ENCODE measurements around the gene MPP7.

MPP7 gene

DNA sequence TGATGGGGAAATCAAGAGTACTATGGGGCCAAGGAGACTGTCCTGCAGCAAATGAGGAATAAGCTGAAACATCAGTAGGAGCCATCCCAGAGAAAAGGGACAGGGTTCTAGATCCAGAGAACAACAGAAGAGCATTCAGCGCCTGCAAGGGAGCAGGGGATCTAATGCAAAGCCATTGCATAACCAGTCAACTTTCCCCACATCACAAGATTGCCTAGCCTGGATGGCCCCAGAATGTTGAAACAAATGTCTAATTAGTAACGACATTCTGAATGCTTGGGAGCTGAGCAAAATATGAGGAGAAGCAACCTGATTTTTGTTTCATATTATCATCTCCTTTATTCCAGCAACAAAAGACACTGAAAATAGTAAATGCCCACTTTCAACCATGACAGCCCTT lies 2.7 kb upstream of the MPP7 start:
- DNase-seq (ENCODE audit: low spot score), result no peak

DNA sequence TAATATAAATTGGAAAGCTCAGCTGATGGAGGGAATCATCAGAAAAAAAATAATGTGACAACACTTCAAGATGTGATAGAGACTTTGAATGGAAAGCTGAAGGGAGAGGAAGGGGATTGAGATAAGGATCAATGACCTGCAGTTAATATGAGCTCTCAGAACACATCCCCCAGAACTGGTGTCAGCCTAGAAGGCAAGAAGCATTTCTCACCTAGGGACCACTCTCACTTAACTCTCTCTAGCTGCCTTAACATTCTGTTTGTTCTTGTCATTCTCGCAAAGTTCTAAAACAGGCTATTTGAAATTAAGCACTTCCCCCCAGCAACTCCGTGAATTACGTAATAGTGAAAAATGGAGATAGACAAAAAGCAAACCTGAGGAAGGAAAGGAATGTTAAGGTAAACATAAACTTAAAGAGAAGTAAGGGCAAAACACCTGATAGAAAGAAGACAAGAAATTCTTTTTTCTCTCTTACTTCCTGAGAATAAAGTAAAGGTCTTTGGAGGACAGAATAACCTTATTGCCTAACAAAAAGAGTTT lies 1.2 kb upstream of the MPP7 start:
- no peak for DNase-seq (ENCODE audit: low spot score)

DNA sequence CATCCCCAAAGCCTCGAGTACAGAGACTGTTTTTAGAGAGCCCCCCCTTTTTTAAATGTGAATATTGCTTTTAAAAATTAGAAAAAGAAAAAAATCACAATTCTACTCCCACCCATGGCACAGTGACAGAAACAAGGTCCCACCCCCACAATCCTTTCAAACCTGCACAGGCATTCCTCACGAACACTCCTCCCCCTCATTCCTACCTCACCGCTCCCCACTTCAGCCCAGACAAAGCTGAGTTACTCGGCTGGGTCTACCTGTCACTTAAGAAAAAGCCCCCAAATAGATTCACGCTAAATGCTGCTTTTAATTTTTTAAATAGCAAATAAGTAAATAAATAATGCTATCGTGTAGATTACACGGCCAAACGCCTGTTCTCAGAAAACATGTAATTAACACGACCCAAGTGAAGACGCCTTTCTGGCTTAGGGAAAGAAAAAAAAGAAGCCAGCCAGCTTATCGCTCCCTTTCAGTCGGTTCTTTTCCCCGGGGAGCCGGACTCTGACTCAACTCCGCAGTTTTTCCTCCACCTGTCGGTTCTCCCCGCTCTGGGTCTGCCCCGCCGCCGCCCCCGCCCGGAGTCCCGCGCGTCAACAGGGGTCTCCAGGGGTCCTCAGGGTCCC lies 739 bp downstream of the MPP7 start:
- DNase-seq (ENCODE audit: low spot score), result no peak

DNA sequence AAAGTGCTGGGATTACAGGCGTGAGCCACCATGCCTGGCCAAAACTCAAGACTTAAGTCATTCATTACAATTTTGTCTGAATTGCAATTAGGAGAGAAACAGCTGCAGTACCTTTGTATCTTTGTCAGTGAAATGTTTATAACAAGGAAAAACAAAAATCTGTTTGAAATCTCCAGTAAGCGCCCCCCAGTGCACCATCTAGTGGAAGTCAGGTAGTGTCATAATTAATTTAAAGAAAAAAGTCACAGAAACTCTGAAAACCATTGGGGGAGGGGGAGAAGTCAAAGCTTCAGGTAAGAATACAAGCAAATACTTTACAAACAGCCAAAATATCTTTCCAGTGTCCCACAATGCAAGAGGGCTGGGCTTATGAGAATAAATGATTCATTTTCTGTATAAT lies 2.8 kb downstream of the MPP7 start:
- DNase-seq (ENCODE audit: low spot score), result no peak

DNA sequence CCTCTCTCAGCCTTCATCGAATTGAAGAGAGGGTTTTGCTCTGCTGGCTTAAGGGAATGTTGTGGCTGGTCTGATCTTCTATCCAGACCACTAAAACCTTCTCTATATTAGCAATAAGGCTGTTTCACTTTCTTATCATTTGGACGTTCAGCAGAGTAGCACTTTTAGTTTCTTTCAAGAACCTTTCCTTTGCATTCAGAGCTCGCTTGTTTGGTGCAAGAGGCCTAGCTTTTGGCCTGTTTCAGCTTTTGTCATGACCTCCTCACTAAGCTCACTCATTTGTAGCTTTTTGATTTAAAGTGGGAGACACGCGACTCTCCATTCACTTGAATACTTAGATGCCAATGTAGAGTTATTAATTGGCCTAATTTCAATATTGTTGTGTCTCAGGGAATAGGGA lies 3.9 kb downstream of the MPP7 start:
- no peak for DNase-seq (ENCODE audit: low spot score)

DNA sequence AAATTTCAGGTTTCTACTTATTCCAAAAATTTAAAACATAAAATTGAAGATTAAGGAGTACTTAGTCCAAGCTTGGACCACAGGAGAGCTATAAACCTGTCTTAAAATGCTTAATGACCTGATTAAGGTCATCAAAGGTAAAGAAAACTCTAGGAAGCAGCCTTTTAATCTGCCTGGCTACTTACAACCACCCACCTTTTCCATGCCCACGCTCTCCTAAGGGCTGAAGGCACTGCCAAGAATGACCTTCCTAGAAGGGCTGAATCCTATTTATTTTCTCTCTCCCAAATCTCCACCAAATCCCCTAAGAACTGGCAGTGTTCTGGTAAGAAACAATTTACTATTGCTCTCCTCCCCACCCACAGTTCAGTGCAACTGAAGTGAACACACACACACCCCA lies 6.8 kb downstream of the MPP7 start:
- DNase-seq (ENCODE audit: low spot score), result no peak

DNA sequence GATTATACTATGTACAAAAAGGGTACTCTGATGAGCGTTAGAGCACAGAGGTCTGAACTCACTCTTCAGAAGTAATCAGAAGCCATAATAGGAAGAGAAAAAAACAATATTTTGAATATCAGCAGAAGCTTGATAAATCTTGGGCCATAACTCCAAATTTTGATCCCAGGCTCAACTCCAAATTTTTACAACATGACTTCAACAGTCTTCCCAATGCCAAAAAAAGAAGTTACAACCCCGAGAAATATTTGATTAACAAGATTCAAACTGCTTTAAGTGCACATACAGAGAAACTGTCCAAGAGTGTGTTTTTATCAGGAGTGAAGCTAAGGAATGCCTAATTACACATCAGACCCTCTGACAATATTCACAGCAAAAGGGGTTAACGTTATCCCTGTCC lies 7.5 kb downstream of the MPP7 start:
- no peak for DNase-seq (ENCODE audit: low spot score)

DNA sequence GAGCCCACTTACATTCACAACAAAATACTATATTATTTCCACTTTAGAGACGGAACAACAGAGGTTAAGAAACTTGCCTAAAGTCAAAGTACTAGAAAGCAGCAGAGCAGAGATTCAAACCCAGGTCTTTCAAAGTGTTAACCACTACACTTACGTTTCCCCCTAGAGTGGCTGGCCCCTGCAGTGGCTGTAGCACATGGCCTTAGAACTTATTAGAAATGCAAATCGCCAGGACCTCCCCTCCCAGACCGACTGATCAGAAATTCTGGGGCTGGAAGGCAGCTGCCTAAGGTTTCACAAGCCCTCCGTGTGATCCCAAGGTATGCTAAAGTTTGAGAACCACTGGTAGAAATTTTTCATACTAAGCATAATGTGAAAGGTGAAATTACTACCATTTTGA lies 8.1 kb downstream of the MPP7 start:
- no peak for DNase-seq (ENCODE audit: low spot score)

DNA sequence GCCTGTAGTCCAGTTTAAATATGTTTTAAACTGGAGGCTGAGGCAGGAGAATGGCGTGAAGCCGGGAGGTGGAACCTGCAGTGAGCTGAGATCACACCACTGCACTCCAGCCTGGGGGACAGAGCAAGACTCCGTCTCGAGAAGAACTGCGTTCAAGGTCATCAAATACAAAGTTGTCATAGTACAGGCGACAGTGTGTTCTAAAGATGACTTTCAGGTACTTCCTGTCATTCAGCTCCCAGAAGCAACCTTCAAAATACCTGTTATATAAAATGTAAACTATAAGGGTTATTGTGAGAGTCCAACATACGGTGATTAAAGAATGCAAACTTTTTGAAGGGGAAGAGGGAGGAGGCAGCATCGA lies 8.7 kb downstream of the MPP7 start:
- DNase-seq (ENCODE audit: low spot score), result no peak

DNA sequence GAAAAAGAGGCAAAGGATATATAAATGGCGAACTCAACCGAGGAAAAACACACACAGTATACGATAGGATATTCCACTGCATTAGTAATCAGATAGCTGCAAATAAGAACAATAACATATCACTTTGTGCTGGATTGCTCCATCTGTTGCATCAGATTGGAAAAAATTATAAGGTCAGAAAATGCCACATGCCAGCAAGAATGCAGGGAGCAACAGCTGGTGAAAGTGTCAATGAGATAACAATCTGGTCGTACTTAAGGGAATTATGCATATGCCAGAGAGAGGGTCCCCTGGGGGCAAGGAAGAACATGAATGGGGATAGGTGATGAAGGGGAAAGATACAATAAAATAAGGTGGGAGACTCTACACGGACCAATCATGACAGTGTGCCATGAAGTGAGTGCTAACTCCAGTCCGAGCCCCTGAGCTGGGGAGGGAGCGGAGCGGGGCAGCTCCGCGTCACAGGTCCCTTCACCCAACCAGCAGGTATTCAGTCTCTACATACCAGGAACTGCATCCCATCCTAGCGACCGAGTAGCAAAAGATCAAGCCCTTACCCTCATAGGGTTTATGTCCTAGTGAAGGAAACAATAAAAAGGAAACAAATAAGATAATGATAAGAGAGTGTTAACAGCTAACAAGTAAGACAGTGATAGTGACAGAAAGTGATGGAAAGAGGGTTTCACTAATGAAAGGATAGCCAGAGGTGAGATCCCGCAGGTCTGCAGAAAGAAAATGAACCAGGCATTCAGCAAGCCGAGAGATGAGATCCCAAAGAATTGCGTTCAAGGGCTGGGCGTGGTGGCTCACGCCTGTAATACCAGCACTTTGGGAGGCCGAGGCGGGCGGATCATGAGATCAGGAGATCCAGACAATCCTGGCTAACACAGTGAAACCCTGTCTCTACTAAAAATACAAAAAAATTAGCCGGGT lies 9.4 kb downstream of the MPP7 start:
- DNase-seq (ENCODE audit: low spot score), result no peak

DNA sequence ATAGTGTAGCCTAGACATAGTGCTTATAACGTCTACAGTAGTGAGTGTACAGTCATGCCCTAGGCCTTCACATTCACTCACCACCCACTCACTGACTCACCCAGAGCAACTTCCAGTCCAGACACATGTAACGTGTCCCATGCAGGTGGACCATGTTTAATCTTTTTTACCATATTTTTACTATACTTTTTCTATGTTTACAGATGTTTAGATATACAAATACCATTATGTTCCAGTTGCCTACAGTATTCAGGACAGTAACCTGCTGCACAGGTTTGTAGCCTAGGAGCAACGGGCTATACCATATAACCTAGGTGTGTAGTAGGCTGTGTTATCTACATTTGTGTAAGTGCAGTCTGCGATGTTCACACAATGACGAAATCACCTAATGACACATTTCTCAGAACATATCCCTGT lies 11.0 kb downstream of the MPP7 start:
- DNase-seq (ENCODE audit: low spot score), result peak; percentile 67

DNA sequence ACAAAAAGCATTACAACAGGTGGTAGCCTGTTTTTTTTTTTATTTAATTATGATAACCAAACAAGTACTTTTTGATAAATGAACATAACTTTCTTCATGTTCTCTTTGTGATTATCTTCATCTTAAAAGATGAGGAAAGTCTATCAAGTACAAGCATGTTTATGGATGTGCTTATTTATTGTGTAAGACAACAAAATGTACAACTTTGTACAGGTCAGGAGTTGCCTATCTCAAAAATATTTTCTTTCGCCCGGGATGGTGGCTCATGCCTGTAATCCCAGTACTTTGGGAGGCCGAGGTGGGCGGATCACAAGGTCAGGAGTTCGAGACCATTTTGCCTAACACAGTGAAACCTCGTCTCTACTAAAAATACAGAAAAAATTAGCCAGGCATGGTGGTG lies 17.0 kb downstream of the MPP7 start:
- no peak for DNase-seq (ENCODE audit: low spot score)

DNA sequence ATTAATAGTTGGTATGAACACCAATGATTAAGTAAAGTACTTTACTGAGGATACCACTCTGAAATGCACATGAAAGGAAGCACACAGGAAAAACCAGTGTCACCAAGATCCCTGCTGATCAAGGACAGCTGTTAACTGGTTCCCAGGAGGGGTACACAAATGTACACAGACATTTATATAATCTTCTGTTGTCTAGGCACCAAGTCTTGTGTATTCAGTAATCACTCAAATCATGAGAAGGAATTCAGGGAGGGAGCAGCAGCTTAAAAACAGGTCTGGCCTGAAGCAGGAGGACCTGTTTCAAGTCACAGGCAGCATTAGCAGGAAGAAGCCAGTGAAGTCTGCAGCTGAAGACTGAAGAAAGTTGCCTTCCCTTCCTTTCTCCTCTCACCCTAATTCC lies 18.7 kb downstream of the MPP7 start:
- DNase-seq (ENCODE audit: low spot score), result no peak

DNA sequence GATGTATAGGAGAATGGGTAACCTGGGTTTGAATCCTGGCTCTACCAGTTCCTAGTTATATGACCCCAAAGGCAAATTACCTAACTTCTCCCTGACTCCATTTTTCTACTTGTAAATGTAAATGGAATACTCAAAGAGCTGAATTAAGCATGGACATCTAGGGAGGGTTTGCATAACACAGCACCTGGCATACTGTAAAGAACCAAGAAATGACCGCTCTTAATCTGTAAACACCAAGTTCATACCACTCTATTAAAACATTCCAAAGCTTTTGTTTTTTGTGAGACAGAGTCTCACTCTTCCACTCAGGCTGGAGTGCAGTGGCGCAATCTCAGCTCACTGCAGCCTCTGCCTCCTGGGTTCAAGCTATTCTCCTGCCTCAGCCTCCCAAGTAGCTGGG lies 19.6 kb downstream of the MPP7 start:
- no peak for DNase-seq (ENCODE audit: low spot score)

DNA sequence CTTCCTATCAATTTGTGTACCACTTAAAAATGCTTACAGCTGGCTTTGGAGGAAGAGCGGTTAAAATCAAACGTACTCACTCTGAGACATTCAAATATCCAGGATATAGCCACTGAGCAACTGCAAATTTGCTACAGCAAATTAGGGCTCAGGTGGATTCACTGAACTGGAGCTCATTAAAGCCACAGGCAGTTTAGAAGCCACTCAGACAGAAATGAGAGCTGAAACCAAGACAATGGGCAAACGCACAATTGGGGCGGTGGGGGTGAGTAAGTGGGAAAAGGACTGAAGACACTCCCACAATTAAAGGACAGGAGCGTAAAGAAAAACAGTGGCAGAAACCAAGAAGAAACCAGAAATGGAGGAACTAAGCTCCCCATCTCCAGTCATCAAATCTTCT lies 20.5 kb downstream of the MPP7 start:
- DNase-seq (ENCODE audit: low spot score), result no peak

DNA sequence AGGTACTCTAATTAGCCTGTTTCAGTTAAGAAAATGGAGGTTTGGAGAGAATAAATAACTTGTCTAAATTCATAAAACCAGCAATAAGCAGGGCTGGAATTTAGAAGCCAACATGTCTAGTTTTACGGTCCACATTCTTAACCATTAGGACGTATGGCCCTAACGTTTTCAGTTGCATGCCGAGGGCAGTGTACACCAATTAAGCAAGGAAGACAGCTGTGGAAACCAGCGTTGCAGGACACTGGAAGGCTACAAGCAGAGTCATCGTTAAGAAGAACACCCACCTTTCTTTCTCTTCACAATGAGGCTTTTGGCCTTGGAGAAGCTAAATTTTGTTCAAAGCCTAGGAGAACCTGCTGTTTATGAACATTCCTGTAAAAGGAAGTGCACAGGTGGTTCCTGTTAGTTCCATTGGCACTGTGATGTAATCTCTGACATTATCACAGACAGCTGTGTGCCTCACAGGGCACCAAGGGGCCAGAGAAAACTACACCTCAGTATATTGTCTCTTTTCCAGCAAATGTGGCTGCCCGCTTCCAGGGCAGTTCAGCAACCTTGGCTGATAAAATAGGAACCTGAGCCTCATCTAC lies 21.0 kb downstream of the MPP7 start:
- DNase-seq (ENCODE audit: low spot score), result no peak

DNA sequence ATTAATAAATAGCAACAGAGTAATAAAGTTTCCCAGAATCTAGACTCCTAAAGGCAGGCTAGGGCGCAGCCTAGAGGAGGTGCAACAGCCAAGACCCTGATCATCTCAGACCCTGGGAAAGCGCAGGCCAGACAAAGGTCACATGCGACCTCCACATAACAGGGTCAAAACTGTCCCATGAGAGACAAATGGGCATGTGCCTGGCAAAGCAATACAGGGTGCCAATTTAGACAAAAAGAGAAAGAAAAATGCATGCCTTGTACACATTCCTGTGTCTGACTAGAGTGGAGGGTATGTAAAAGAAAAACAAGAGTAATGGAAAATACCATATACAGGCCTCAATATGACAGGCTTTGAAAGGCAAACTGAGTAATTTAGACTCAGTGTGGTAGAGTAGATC lies 22.2 kb downstream of the MPP7 start:
- DNase-seq (ENCODE audit: low spot score), result peak; percentile 28

DNA sequence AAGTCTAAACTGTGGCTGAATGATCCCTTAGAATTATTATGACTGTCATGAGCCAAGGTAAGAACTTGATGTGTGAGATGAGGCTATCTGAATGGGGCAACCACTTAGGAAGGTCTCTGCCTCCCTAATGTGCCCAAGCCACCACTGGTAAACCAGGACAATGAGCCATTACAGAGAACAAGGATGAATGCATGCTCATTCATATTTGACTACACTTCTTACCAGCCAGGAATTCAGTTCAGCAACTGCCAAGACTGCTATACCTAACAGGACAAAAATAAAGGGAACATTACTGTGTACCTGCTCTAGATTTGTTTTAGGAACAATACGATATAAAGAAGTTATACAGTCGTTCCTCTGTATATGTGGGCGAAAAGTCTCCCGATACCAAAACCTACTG lies 23.0 kb downstream of the MPP7 start:
- no peak for DNase-seq (ENCODE audit: low spot score)

DNA sequence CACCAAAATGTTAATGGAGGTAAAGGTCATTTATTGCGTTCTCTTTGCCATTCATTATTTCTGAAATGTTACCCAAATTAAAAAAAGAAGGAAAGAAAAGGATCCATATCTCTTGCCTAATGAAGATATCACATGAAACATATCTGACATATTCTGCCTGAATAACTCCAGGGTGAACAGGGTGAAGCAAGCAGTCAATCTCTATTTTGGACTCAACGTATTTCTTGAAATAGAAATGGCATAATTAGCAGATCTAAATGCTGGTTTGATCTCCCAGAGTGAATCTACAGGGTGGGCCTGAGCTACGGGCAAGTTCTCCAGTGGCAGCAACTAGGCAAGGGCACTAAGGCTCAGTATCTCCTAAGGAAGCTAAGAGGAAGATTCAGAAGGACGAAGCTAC lies 24.0 kb downstream of the MPP7 start:
- DNase-seq (ENCODE audit: low spot score), result no peak

DNA sequence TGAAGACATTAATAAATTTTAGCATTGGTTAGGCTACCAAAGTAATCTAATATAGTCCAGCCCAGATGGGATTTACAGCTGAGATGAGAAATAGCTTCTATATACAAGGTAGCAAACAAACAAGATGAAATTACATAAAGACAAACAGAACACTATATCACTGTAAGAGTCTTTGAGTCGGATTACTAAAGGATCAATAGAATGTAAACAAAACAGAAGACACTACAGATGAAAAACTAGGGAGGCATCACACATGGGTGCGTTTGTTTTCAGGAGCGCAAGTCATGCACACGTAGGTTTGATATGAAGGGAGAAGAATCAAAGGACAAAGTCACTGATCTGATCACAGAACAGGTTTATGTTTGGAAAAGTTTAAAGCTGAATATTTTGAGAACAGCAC lies 26.5 kb downstream of the MPP7 start:
- DNase-seq (ENCODE audit: low spot score), result no peak

DNA sequence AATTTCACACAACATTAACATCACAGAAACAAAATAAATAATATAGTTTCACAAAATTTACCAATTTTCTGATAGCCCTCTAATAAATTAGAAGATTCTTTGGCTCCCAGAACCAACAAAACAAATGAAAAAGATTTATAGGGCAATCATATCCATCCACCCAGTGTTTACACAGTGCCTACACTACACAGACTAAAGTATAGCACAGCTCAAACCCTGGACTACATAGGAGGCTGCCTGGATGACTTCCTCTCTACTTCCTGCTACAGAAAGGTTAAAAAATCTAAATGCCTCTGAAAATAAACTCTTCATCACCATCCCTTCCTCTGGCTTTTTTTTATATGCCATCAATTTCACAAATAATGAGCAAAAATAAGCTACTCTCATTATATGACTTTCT lies 28.4 kb downstream of the MPP7 start:
- DNase-seq (ENCODE audit: low spot score), result no peak

DNA sequence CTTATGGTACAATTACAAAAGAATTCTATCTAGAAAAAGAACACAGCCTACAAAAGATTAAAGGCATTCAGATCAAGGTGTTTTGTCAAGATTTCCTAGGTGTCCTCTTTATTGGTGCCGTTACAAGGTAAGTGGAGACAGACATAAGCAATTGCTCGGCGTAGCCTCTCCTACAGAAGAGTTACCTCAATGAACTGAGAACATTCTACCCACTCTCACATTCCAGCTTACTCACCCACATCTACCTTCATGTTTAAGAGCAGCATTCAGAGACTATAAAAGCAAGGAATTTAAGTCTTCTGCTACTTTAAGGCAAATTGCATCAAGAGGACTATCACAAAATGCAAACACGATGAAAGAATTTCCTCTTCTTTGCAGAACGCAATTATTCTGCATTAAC lies 29.5 kb downstream of the MPP7 start:
- DNase-seq (ENCODE audit: low spot score), result no peak

DNA sequence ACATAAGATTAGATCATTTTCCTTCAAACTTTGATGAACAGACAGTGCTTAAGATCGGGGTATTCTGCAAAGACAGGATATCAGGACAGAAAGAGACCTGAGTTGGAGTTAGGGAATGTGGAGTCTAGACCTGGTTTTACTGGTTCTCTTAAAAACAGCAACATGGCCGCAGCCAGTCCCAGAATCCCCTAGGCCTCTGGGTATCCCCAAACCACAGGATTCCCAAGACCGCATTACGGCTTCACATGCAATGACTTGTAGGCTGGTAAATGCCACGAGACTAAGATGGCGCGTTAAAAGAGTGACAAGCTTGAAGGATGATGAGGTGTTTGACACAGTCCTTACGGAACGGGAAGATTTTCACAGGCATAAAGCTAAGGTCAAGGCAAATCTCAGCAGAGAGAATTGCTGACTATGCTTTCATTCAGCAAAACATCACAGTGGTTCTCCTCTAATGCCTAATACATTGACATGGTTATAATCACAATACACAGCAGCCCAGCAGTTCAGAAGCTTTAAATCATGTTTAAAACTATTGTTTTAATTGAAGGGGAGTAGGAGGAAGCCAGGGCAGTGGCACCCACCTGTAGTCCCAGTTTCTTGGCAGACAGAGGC lies 32.9 kb downstream of the MPP7 start:
- DNase-seq (ENCODE audit: low spot score), result no peak
